Thyroid gland (tissue), 4 donors: Measurements from ENCODE around the gene HELQ. TPM values are rescaled to one million over a fixed set of nuclear protein-coding genes. Genes with fewer than 3 reads are reported as not detected.
"Not testable (repeated sequence)": the region's sequence is repeated elsewhere in the genome, so short reads cannot be mapped to it uniquely, and the experiment has no call there.

Experiments used
- DNase-seq, 2 donors: peaks; one replicate each; pipeline ENCODE4 v3.0.0-alpha.2; 2019
- H3K27ac ChIP-seq, 3 donors: fragments of 200-600 bp; sonication (generic); 1 replicate in 2 of 3; 2 replicates in 1 of 3; pipeline ENCODE4 v1.5.1; 2016 to 2019; ENCODE audit warnings: mild to moderate bottlenecking in 1 of 3, moderate library complexity in 1 of 3
- H3K27me3 ChIP-seq: fragments of 200-600 bp; sonication (generic); one replicate; pipeline ENCODE4 v1.5.1; 2019
- H3K36me3 ChIP-seq, 2 donors: fragments of 200-600 bp; sonication (generic); one replicate each; pipeline ENCODE4 v1.5.1; 2016 to 2019
- H3K4me1 ChIP-seq, 2 donors: fragments of 200-600 bp; sonication (generic); one replicate each; pipeline ENCODE4 v1.5.1; 2017 to 2019
- H3K4me3 ChIP-seq, 3 donors: fragments of 200-600 bp; sonication (generic); replicated peaks in 1 of 3; 1 replicate in 2 of 3; 2 replicates in 1 of 3; pipeline ENCODE4 v1.5.1; 2016; ENCODE audit warnings: mild to moderate bottlenecking in 1 of 3
- H3K9me3 ChIP-seq: fragments of 200-600 bp; sonication (generic); one replicate; pipeline ENCODE4 v1.5.1; 2017
- POLR2A ChIP-seq, 2 donors: fragments of 450-650 bp; IDR thresholded peaks; one replicate each; pipeline ENCODE4 v1.6.1; 2017; ENCODE audit warnings: antibody characterized with exemption in 2 of 2, mild to moderate bottlenecking in 2 of 2, moderate library complexity in 1 of 2
- WGBS, 2 donors: methylation state at CpG; one replicate each; pipeline ENCODE4 v1.1.5; 2017; 5-methylcytosine and 5-hydroxymethylcytosine counted together
- intact Hi-C: fragments of 100-400 bp; cut with DNase I; formaldehyde crosslinking; loops from one replicate; pipeline ENCODE4 v1.15.1; 2023
- total RNA-seq, 4 donors: library from RNA; depleted of rRNA; stranded (reverse); fragments of >200 nt; gene quantifications; one replicate each; pipeline ENCODE4 v1.2.3, GENCODE V29; 2016
- TF ChIP-seq, protein P1 (sequence below), 6 experiments: fragments of 200-600 bp in 3 of 6; fragments of 450-650 bp in 3 of 6; sonication (generic) in 3 of 6; IDR thresholded peaks; one replicate each; pipeline ENCODE4 v1.5.1; 2016 to 2019; ENCODE audit warnings: antibody characterized with exemption in 6 of 6, mild to moderate bottlenecking in 2 of 6, inconsistent platforms in 1 of 6, moderate library complexity in 1 of 6

HELQ gene
- total RNA-seq, 4 donors from 2014 or later, result 20.6 to 39.9 (median 28.5) TPM

- H3K9me3 ChIP-seq, result no peaks in the 10 kb centered on the region
- peaks cover 9 to 16% of the 10 kb centered on the region in 2 donors for H3K36me3 ChIP-seq
- 88 to 94% methylated on average over 5 of the region's 5 CpGs for WGBS, 2 donors
- H3K4me1 ChIP-seq, result no peaks in the 10 kb centered on the region
- no peaks in the 10 kb centered on the region for H3K27me3 ChIP-seq
- H3K27ac ChIP-seq, result no peak overlapping the region
- H3K4me3 ChIP-seq, result no peak overlapping the region
- DNase-seq, result no peak
- intact Hi-C loops, result no loop called here
- no peak for TF ChIP-seq POLR2A (IDR thresholded peaks at IDR 0.05)
These were observed 49.5 kb downstream of the HELQ start for GRCh38 chr4:83405844-83406816.

GRCh38 chr4:83398158-83398557, 57.5 kb downstream of the HELQ start:
- WGBS, 2 donors, result 94 to 96% methylated on average over 8 to 10 of the region's 10 CpGs
- H3K4me1 ChIP-seq, intact Hi-C loops, H3K27me3 ChIP-seq, DNase-seq, H3K36me3 ChIP-seq, H3K9me3 ChIP-seq, H3K27ac ChIP-seq, H3K4me3 ChIP-seq: not testable (repeated sequence)

DNA sequence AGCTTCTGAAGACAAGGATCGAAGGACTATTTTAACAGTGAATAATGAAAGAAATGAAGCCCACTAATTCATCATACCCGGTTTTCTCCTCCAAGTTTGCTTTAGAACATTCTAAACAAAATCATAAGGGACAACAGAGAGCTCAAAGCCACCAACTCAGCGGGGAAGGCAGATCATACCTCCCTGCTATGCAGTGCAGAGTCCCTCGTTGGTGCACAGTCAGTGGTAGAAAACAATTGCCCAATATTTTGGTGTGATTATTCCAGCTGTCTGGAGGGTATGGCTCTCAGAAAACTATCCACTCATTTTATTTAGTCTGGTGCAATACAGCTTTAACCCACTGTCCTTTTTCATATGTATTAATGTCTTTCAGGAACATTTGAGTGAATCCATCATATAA, 61.7 kb downstream of the HELQ start:
- Histone ChIP-seq H3K27ac (no peak overlapping the region), H3K4me3 (no peak overlapping the region), H3K9me3 (no peaks in the 10 kb centered on the region), H3K4me1 (no peaks in the 10 kb centered on the region), H3K36me3 (no peaks in the 10 kb centered on the region), H3K27me3 (no peaks in the 10 kb centered on the region)
- DNase-seq, result no peak
- TF ChIP-seq POLR2A (IDR thresholded peaks at IDR 0.05), result no peak
- TF ChIP-seq, protein P1, sequence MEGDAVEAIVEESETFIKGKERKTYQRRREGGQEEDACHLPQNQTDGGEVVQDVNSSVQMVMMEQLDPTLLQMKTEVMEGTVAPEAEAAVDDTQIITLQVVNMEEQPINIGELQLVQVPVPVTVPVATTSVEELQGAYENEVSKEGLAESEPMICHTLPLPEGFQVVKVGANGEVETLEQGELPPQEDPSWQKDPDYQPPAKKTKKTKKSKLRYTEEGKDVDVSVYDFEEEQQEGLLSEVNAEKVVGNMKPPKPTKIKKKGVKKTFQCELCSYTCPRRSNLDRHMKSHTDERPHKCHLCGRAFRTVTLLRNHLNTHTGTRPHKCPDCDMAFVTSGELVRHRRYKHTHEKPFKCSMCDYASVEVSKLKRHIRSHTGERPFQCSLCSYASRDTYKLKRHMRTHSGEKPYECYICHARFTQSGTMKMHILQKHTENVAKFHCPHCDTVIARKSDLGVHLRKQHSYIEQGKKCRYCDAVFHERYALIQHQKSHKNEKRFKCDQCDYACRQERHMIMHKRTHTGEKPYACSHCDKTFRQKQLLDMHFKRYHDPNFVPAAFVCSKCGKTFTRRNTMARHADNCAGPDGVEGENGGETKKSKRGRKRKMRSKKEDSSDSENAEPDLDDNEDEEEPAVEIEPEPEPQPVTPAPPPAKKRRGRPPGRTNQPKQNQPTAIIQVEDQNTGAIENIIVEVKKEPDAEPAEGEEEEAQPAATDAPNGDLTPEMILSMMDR (IDR thresholded peaks at IDR 0.05), result no peak
- 75 to 80% methylated on average over 4 of the region's 4 CpGs for WGBS, 2 donors
- intact Hi-C loops, result no loop called here

- TF ChIP-seq POLR2A (IDR thresholded peaks at IDR 0.05), result no peak
- TF ChIP-seq, protein P1 (IDR thresholded peaks at IDR 0.05), result no peak
- WGBS, 2 donors, result 92 to 95% methylated on average over 2 of the region's 2 CpGs
- DNase-seq, result no peak
- Histone ChIP-seq H3K36me3 (no peaks in the 10 kb centered on the region), H3K9me3 (no peaks in the 10 kb centered on the region), H3K4me3 (no peak overlapping the region), H3K4me1 (peaks cover 0 to 8% of the 10 kb centered on the region in 2 donors), H3K27ac (no peak overlapping the region), H3K27me3 (no peaks in the 10 kb centered on the region)
- intact Hi-C loops, result no loop called here
These were observed 63.1 kb downstream of the HELQ start for GRCh38 chr4:83392562-83392961.

DNA sequence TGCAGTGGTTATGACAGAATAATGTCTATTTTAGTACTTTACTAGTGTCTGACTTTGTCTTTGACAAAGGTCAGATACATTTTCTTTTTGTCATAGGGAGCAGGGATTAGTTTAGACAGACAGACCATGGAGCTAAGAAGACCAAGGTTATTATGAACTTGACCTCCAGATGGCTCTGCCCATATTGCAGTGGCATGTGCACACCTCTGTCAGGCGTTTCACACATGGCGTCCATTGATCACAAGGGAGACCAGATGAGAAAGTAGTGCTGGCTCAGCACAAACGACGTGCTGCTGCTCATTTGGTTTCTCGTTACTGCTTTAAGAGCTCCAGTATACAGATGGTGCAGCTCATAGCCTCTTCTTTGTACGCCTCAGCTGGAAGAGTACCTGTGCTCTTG, 64.7 kb downstream of the HELQ start:
- WGBS, 2 donors, result 84% methylated on average over 6 of the region's 6 CpGs

More for the DNA sequence above, 64.7 kb downstream of the HELQ start:
- TF ChIP-seq, protein P1 (IDR thresholded peaks at IDR 0.05), result no peak
- no peak for TF ChIP-seq POLR2A (IDR thresholded peaks at IDR 0.05)
- no peak for DNase-seq
- Histone ChIP-seq H3K9me3 (no peaks in the 10 kb centered on the region), H3K4me1 (peaks cover 0 to 18% of the 10 kb centered on the region in 2 donors), H3K36me3 (no peaks in the 10 kb centered on the region), H3K4me3 (no peak overlapping the region), H3K27ac (no peak overlapping the region), H3K27me3 (no peaks in the 10 kb centered on the region)
- intact Hi-C loops, result no loop called here
